Gastroesophageal sphincter (tissue), 3 donors: ENCODE measurements around the gene SLC25A31.

Experiments
- CTCF ChIP-seq, 4 experiments: fragments of 200-600 bp in 2 of 4; fragments of 450-650 bp in 2 of 4; sonication (generic) in 1 of 4; IDR thresholded peaks; one replicate each; pipeline ENCODE4 v1.5.1; 2017 to 2019; ENCODE audit warnings: antibody characterized with exemption in 4 of 4, mild to moderate bottlenecking in 2 of 4, moderate library complexity in 2 of 4
- EP300 ChIP-seq: sonication (generic); formaldehyde crosslinking; IDR thresholded peaks from one replicate; pipeline ENCODE4 v1.6.1; 2017; ENCODE audit warnings: antibody characterized with exemption, mild to moderate bottlenecking
- POLR2A ChIP-seq, 2 donors: fragments of 450-650 bp; IDR thresholded peaks; one replicate each; pipeline ENCODE4 v1.6.1; 2017; ENCODE audit warnings: antibody characterized with exemption in 2 of 2, mild to moderate bottlenecking in 2 of 2, moderate library complexity in 1 of 2
- POLR2AphosphoS5 ChIP-seq: sonication (generic); formaldehyde crosslinking; IDR thresholded peaks from one replicate; pipeline ENCODE4 v1.6.1; 2017; ENCODE audit warnings: antibody characterized with exemption

GRCh38 chr4:127782275-127783025 is 52.2 kb downstream of the SLC25A31 start, which contains the start of gene HSPA4L:
- TF ChIP-seq CTCF (IDR thresholded peaks at IDR 0.05), result peak in 3 of 4 experiments; percentile 42 to 52 (median 50)
- no peak for TF ChIP-seq EP300
- TF ChIP-seq POLR2AphosphoS5, result peak; percentile 90
- peak; percentile 74 to 80 for TF ChIP-seq POLR2A (IDR thresholded peaks at IDR 0.05)
